Testis (tissue), 2 donors: ENCODE results near the gene KCTD10.

ENCODE experiments used
- CTCF ChIP-seq, 3 experiments: fragments of 450-650 bp in 2 of 3; fragments of 200-600 bp in 1 of 3; sonication (generic) in 1 of 3; IDR thresholded peaks; one replicate each; pipeline ENCODE4 v1.5.1; 2016 to 2019; ENCODE audit warnings: antibody characterized with exemption in 3 of 3, mild to moderate bottlenecking in 2 of 3, moderate library complexity in 1 of 3
- POLR2A ChIP-seq: fragments of 450-650 bp; IDR thresholded peaks from one replicate; pipeline ENCODE4 v1.6.1; 2017; ENCODE audit warnings: antibody characterized with exemption, mild to moderate bottlenecking, moderate library complexity

GRCh38 chr12:109491671-109492070, 14.6 kb upstream of the KCTD10 start:
- TF ChIP-seq POLR2A (no peak), CTCF (IDR thresholded peaks at IDR 0.05) (no peak)
